ENCODE results near the gene IL36B.

Gene IL36B

DNA sequence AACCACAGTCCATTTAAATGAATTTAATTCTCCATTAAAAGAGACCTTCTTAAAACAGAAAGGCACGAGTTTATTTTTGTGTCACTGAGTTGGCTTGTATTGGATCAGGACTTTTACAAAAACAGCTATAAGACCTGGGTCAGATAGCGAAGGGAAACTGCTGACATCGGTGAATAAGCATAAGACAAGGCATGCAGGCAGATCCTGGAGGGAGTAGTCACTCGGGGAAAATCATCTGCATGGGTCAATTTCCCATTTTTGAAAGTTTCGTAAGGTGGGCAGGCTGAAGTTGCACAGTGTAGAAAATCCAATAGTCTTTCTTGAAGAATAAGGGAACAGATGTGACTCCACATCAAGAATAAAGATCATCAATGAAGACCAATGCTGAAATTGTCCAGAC is 12.9 kb downstream of the IL36B start:
- FAIRE-seq (no peak), DNase-seq (ENCODE audit: insufficient read length, low spot score) (no peak)
- TF ChIP-seq POLR2AphosphoS5 (IDR thresholded peaks at IDR 0.05; ENCODE audit: low read depth, low read length), result no peak
- no peak for TF ChIP-seq PAX5 (IDR thresholded peaks at IDR 0.05; ENCODE audit: insufficient read depth, low read length, severe bottlenecking)
- no peak for TF ChIP-seq POLR2A (IDR thresholded peaks at IDR 0.05; ENCODE audit: low read depth, low read length)
- TF ChIP-seq SPI1 (IDR thresholded peaks at IDR 0.05; ENCODE audit: low read depth, low read length), result no peak
- no peak for TF ChIP-seq TAF1 (IDR thresholded peaks at IDR 0.05; ENCODE audit: low read depth, low read length)
- TF ChIP-seq POU2F2 (IDR thresholded peaks at IDR 0.05; ENCODE audit: low read depth, low read length), result no peak

- FAIRE-seq (no peak), DNase-seq (ENCODE audit: insufficient read length, low spot score) (no peak)
- TF ChIP-seq PAX5 (IDR thresholded peaks at IDR 0.05; ENCODE audit: insufficient read depth, low read length, severe bottlenecking) (no peak), POLR2A (IDR thresholded peaks at IDR 0.05; ENCODE audit: low read depth, low read length) (no peak), SPI1 (IDR thresholded peaks at IDR 0.05; ENCODE audit: low read depth, low read length) (no peak), TAF1 (IDR thresholded peaks at IDR 0.05; ENCODE audit: low read depth, low read length) (no peak), POU2F2 (IDR thresholded peaks at IDR 0.05; ENCODE audit: low read depth, low read length) (no peak), POLR2AphosphoS5 (IDR thresholded peaks at IDR 0.05; ENCODE audit: low read depth, low read length) (no peak)
Measured at GRCh38 chr2:113039158-113039557, 13.5 kb downstream of the IL36B start.

DNA sequence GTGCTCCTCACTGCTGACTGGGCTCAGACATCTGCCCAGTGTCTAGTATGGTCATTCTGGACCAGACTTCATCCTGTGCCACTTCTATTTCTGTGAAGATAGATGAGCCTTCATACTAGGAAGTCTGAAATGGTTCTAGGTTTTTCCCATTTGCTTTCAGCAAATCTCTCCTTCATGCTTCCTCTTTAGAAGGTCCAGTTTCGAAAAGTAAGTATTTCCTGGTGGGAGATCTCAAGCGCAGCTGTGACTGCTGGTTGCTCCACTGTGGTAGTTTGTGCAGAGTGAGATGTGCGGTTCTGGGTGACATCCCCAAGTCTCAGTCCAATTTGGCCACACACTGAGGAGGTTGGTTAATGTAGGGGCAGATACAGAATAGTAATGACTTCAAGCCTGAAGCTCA is 14.4 kb downstream of the IL36B start:
- DNase-seq (ENCODE audit: insufficient read length, low spot score) (no peak), FAIRE-seq (no peak)
- TF ChIP-seq POLR2AphosphoS5 (IDR thresholded peaks at IDR 0.05; ENCODE audit: low read depth, low read length) (no peak), PAX5 (IDR thresholded peaks at IDR 0.05; ENCODE audit: insufficient read depth, low read length, severe bottlenecking) (no peak), TAF1 (IDR thresholded peaks at IDR 0.05; ENCODE audit: low read depth, low read length) (no peak), SPI1 (IDR thresholded peaks at IDR 0.05; ENCODE audit: low read depth, low read length) (no peak), POU2F2 (IDR thresholded peaks at IDR 0.05; ENCODE audit: low read depth, low read length) (no peak), POLR2A (IDR thresholded peaks at IDR 0.05; ENCODE audit: low read depth, low read length) (no peak)

- FAIRE-seq (no peak), DNase-seq (ENCODE audit: insufficient read length, low spot score) (no peak)
- TF ChIP-seq SPI1 (IDR thresholded peaks at IDR 0.05; ENCODE audit: low read depth, low read length) (no peak), TAF1 (IDR thresholded peaks at IDR 0.05; ENCODE audit: low read depth, low read length) (no peak), POLR2A (IDR thresholded peaks at IDR 0.05; ENCODE audit: low read depth, low read length) (no peak), POU2F2 (IDR thresholded peaks at IDR 0.05; ENCODE audit: low read depth, low read length) (no peak), PAX5 (IDR thresholded peaks at IDR 0.05; ENCODE audit: insufficient read depth, low read length, severe bottlenecking) (no peak), POLR2AphosphoS5 (IDR thresholded peaks at IDR 0.05; ENCODE audit: low read depth, low read length) (no peak)
Measured at GRCh38 chr2:113036763-113037162, 15.9 kb downstream of the IL36B start.

DNA sequence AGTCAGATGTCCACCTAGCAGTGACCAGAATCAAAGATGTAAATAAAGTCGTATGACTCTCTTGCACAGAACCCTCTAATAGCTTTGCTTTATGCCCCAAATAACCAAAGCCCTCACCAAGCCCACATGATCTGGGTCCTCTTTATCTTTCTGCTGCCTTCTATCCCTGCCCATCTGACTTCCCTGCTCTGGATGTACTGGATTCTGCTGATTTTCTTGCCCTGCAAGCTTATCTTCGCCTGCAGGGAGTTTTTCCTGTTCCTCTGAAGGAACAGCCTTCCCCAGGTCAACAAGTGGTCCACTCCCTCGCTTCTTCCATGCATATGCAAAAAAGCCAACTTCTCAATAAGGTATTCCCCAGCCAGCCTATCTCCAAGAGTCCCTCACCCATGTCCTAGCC is 18.7 kb downstream of the IL36B start:
- DNase-seq (ENCODE audit: insufficient read length, low spot score) (no peak), FAIRE-seq (no peak)
- TF ChIP-seq POU2F2 (IDR thresholded peaks at IDR 0.05; ENCODE audit: low read depth, low read length), result no peak
- TF ChIP-seq POLR2A (IDR thresholded peaks at IDR 0.05; ENCODE audit: low read depth, low read length), result no peak
- TF ChIP-seq POLR2AphosphoS5 (IDR thresholded peaks at IDR 0.05; ENCODE audit: low read depth, low read length), result no peak
- TF ChIP-seq TAF1 (IDR thresholded peaks at IDR 0.05; ENCODE audit: low read depth, low read length), result no peak
- no peak for TF ChIP-seq PAX5 (IDR thresholded peaks at IDR 0.05; ENCODE audit: insufficient read depth, low read length, severe bottlenecking)
- TF ChIP-seq SPI1 (IDR thresholded peaks at IDR 0.05; ENCODE audit: low read depth, low read length), result no peak

DNA sequence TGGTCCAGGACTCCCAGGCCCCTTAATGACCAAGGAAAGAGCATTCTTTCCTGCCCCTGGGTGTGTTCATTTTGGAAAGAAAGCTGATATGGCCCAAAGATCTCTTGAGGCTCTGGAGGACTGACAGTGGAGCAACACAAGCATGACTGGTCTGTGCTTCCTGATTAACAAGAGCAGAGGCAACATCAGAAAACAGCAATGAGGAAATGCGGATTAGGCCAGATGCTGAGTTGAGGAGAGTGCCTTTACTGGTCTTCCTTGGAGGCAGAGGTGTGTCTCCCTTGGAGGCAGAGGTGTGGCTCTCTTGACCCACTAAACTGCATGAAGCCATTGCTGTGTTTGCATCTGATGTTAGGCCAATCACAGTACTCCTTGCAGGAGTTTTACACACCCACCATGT is 19.9 kb downstream of the IL36B start:
- no peak for TF ChIP-seq POLR2A (IDR thresholded peaks at IDR 0.05; ENCODE audit: low read depth, low read length)
- TF ChIP-seq SPI1 (IDR thresholded peaks at IDR 0.05; ENCODE audit: low read depth, low read length), result no peak
- no peak for TF ChIP-seq POLR2AphosphoS5 (IDR thresholded peaks at IDR 0.05; ENCODE audit: low read depth, low read length)
- TF ChIP-seq PAX5 (IDR thresholded peaks at IDR 0.05; ENCODE audit: insufficient read depth, low read length, severe bottlenecking), result no peak
- DNase-seq (ENCODE audit: insufficient read length, low spot score) (no peak), FAIRE-seq (no peak)

- TF ChIP-seq POLR2AphosphoS5 (IDR thresholded peaks at IDR 0.05; ENCODE audit: low read depth, low read length), result no peak
- TF ChIP-seq POU2F2 (IDR thresholded peaks at IDR 0.05; ENCODE audit: low read depth, low read length), result no peak
- TF ChIP-seq SPI1 (IDR thresholded peaks at IDR 0.05; ENCODE audit: low read depth, low read length), result no peak
- no peak for TF ChIP-seq POLR2A (IDR thresholded peaks at IDR 0.05; ENCODE audit: low read depth, low read length)
- no peak for TF ChIP-seq TAF1 (IDR thresholded peaks at IDR 0.05; ENCODE audit: low read depth, low read length)
- TF ChIP-seq PAX5 (IDR thresholded peaks at IDR 0.05; ENCODE audit: insufficient read depth, low read length, severe bottlenecking), result no peak
- DNase-seq (ENCODE audit: insufficient read length, low spot score) (no peak), FAIRE-seq (no peak)
Measured at GRCh38 chr2:113028112-113028511, 24.6 kb downstream of the IL36B start.

GRCh38 chr2:113027691-113028090 is 25.0 kb downstream of the IL36B start:
- TF ChIP-seq TAF1 (IDR thresholded peaks at IDR 0.05; ENCODE audit: low read depth, low read length) (no peak), PAX5 (IDR thresholded peaks at IDR 0.05; ENCODE audit: insufficient read depth, low read length, severe bottlenecking) (no peak), POLR2AphosphoS5 (IDR thresholded peaks at IDR 0.05; ENCODE audit: low read depth, low read length) (no peak), POU2F2 (IDR thresholded peaks at IDR 0.05; ENCODE audit: low read depth, low read length) (no peak), POLR2A (IDR thresholded peaks at IDR 0.05; ENCODE audit: low read depth, low read length) (no peak), SPI1 (IDR thresholded peaks at IDR 0.05; ENCODE audit: low read depth, low read length) (no peak)
- DNase-seq (ENCODE audit: insufficient read length, low spot score) (no peak), FAIRE-seq (no peak)

DNA sequence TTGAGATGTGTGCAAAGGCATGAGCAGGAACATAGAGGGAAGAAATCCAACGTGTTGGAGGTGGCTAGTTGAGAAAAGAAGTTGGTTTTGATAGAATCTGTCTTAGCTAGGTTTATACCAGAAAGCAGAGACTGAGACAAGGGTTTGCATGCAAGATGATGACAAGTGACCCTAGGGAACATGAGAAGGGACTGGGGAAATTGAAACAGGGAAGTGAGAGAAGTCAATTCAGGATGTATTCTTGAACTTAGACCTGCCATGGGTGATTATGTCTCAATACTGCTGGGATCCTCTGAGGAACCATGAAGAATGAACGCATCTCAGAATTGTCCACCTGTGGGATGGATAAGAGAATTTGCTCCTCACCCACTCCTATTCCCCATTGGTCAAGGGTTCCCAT is 26.9 kb downstream of the IL36B start:
- DNase-seq (ENCODE audit: insufficient read length, low spot score) (no peak), FAIRE-seq (no peak)
- TF ChIP-seq POLR2AphosphoS5 (IDR thresholded peaks at IDR 0.05; ENCODE audit: low read depth, low read length) (no peak), SPI1 (IDR thresholded peaks at IDR 0.05; ENCODE audit: low read depth, low read length) (peak; percentile 63), POLR2A (IDR thresholded peaks at IDR 0.05; ENCODE audit: low read depth, low read length) (no peak), TAF1 (IDR thresholded peaks at IDR 0.05; ENCODE audit: low read depth, low read length) (no peak)

DNA sequence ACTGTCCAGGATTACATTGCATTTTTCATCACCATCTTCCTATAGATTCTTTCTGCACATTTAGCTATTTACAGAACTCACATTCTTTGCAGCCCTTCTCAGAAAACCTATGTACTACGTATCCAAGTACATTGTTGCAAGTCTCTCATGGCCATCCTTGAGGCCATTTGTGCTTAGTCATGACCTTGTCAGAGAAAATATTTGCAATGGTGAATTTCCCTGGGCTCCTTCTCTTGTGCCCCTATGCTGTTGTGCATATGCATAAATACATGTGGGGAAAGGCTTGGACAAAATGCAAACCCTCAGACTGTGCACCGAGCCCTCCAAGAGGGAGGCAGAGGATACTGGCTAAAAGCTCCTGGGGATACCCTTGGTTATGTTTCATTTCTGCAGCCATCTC is 27.9 kb downstream of the IL36B start:
- FAIRE-seq (no peak), DNase-seq (ENCODE audit: insufficient read length, low spot score) (no peak)
- no peak for TF ChIP-seq POLR2A (IDR thresholded peaks at IDR 0.05; ENCODE audit: low read depth, low read length)
- TF ChIP-seq TAF1 (IDR thresholded peaks at IDR 0.05; ENCODE audit: low read depth, low read length), result no peak
- TF ChIP-seq POU2F2 (IDR thresholded peaks at IDR 0.05; ENCODE audit: low read depth, low read length), result no peak
- no peak for TF ChIP-seq PAX5 (IDR thresholded peaks at IDR 0.05; ENCODE audit: insufficient read depth, low read length, severe bottlenecking)
- TF ChIP-seq SPI1 (IDR thresholded peaks at IDR 0.05; ENCODE audit: low read depth, low read length), result no peak
- TF ChIP-seq POLR2AphosphoS5 (IDR thresholded peaks at IDR 0.05; ENCODE audit: low read depth, low read length), result no peak
